Subcutaneous abdominal adipose tissue (tissue), 5 donors: ENCODE data around the gene LINGO3.

Experiments
- H3K27ac ChIP-seq: one replicate; pipeline ENCODE4 v1.7.0; 2013; ENCODE audit warnings: low read depth, mild to moderate bottlenecking, inconsistent platforms, low read length, moderate library complexity
- H3K27me3 ChIP-seq, 5 donors: one replicate each; pipeline ENCODE4 v1.7.0; 2013; ENCODE audit warnings: low read length in 5 of 5, inconsistent platforms in 1 of 5; ENCODE audit not compliant: control insufficient read depth in 5 of 5, insufficient read depth in 4 of 5
- H3K36me3 ChIP-seq, 5 donors: one replicate each; pipeline ENCODE4 v1.7.0; 2013; ENCODE audit warnings: low read length in 5 of 5; ENCODE audit not compliant: control insufficient read depth in 5 of 5, insufficient read depth in 5 of 5
- H3K4me1 ChIP-seq, 5 donors: one replicate each; pipeline ENCODE4 v1.7.0; 2013; ENCODE audit warnings: low read length in 5 of 5, mild to moderate bottlenecking in 3 of 5, moderate library complexity in 1 of 5; ENCODE audit not compliant: control insufficient read depth in 5 of 5, insufficient read depth in 5 of 5
- H3K4me3 ChIP-seq, 5 donors: one replicate each; pipeline ENCODE4 v1.7.0; 2013; ENCODE audit warnings: low read length in 5 of 5, low read depth in 1 of 5
- H3K9ac ChIP-seq, 5 donors: one replicate each; pipeline ENCODE4 v1.7.0; 2013; ENCODE audit warnings: low read length in 5 of 5, mild to moderate bottlenecking in 4 of 5, moderate library complexity in 3 of 5
- H3K9me3 ChIP-seq, 5 donors: one replicate each; pipeline ENCODE4 v1.7.0; 2013; ENCODE audit warnings: low read length in 5 of 5; ENCODE audit not compliant: control insufficient read depth in 5 of 5
- donor health status: healthy.
- donor health status: healthy.
- donor health status: healthy.
- donor health status: healthy.
- donor health status: healthy.

LINGO3 gene

GRCh38 chr19:2309734-2310362 lies 1.9 kb upstream of the LINGO3 start:
- Histone ChIP-seq H3K4me3 (no peak overlapping the region), H3K4me1 (peaks cover 0 to 8% (median 4%) of the 10 kb centered on the region in 5 donors), H3K9ac (no peak overlapping the region), H3K27ac (no peak overlapping the region), H3K9me3 (peaks cover 0 to 3% (median 0%) of the 10 kb centered on the region in 5 donors), H3K36me3 (no peaks in the 10 kb centered on the region), H3K27me3 (peaks cover 30 to 50% (median 45%) of the 10 kb centered on the region in 5 donors)

- peaks cover 34 to 57% (median 50%) of the 10 kb centered on the region in 5 donors for H3K27me3 ChIP-seq
These were observed 389 bp downstream of the LINGO3 start for GRCh38 chr19:2307518-2308012.

GRCh38 chr19:2306971-2307370 lies 983 bp downstream of the LINGO3 start:
- Histone ChIP-seq H3K27ac (no peak overlapping the region), H3K36me3 (no peaks in the 10 kb centered on the region), H3K9ac (no peak overlapping the region), H3K9me3 (no peaks in the 10 kb centered on the region), H3K4me1 (peaks cover 0 to 20% (median 11%) of the 10 kb centered on the region in 5 donors), H3K27me3 (peaks cover 33 to 57% (median 51%) of the 10 kb centered on the region in 5 donors), H3K4me3 (no peak overlapping the region)

More at GRCh38 chr19:2307518-2308012, 389 bp downstream of the LINGO3 start:
- H3K9ac ChIP-seq = no peak overlapping the region
- no peaks in the 10 kb centered on the region for H3K9me3 ChIP-seq
- peaks cover 0 to 14% (median 6%) of the 10 kb centered on the region in 5 donors for H3K4me1 ChIP-seq
- H3K36me3 ChIP-seq = no peaks in the 10 kb centered on the region
- no peak overlapping the region for H3K27ac ChIP-seq
- no peak overlapping the region for H3K4me3 ChIP-seq

- peaks cover 33 to 59% (median 52%) of the 10 kb centered on the region in 5 donors for H3K27me3 ChIP-seq
- H3K27ac ChIP-seq = no peak overlapping the region
- no peak overlapping the region for H3K9ac ChIP-seq
- no peaks in the 10 kb centered on the region for H3K36me3 ChIP-seq
- no peak overlapping the region for H3K4me3 ChIP-seq
- H3K9me3 ChIP-seq = no peaks in the 10 kb centered on the region
- peaks cover 0 to 20% (median 11%) of the 10 kb centered on the region in 5 donors for H3K4me1 ChIP-seq
These were observed 1.6 kb downstream of the LINGO3 start for GRCh38 chr19:2306281-2306806.

GRCh38 chr19:2305452-2306280 lies 2.3 kb downstream of the LINGO3 start:
- no peak overlapping the region for H3K27ac ChIP-seq
- H3K4me3 ChIP-seq = no peak overlapping the region
- peaks cover 0 to 20% (median 11%) of the 10 kb centered on the region in 5 donors for H3K4me1 ChIP-seq
- no peak overlapping the region for H3K9ac ChIP-seq
- no peaks in the 10 kb centered on the region for H3K9me3 ChIP-seq
- H3K27me3 ChIP-seq = peaks cover 33 to 65% (median 56%) of the 10 kb centered on the region in 5 donors
- H3K36me3 ChIP-seq = no peaks in the 10 kb centered on the region

GRCh38 chr19:2303211-2303798 lies 4.6 kb downstream of the LINGO3 start:
- H3K36me3 ChIP-seq = no peaks in the 10 kb centered on the region
- no peak overlapping the region for H3K9ac ChIP-seq
- H3K9me3 ChIP-seq = no peaks in the 10 kb centered on the region
- H3K27ac ChIP-seq = no peak overlapping the region
- H3K4me3 ChIP-seq = no peak overlapping the region
- peaks cover 0 to 18% (median 9%) of the 10 kb centered on the region in 5 donors for H3K4me1 ChIP-seq
- H3K27me3 ChIP-seq = peaks cover 22 to 53% (median 44%) of the 10 kb centered on the region in 5 donors

- H3K4me3 ChIP-seq = peak overlapping the region in 4 of 5 donors; percentile 11 to 49 (median 40)
- H3K27me3 ChIP-seq = peaks cover 21 to 49% (median 41%) of the 10 kb centered on the region in 5 donors
- H3K9ac ChIP-seq = peak overlapping the region in 1 of 5 donors; percentile 35
- H3K9me3 ChIP-seq = no peaks in the 10 kb centered on the region
- H3K36me3 ChIP-seq = no peaks in the 10 kb centered on the region
- H3K4me1 ChIP-seq = peaks cover 0 to 13% (median 7%) of the 10 kb centered on the region in 5 donors
- no peak overlapping the region for H3K27ac ChIP-seq
These were observed 5.4 kb downstream of the LINGO3 start for GRCh38 chr19:2302319-2303210.

- no peak overlapping the region for H3K27ac ChIP-seq
- no peaks in the 10 kb centered on the region for H3K9me3 ChIP-seq
- H3K27me3 ChIP-seq = peaks cover 9 to 40% (median 32%) of the 10 kb centered on the region in 5 donors
- H3K4me1 ChIP-seq = peaks cover 0 to 12% (median 7%) of the 10 kb centered on the region in 5 donors
- no peaks in the 10 kb centered on the region for H3K36me3 ChIP-seq
- H3K9ac ChIP-seq = no peak overlapping the region
- H3K4me3 ChIP-seq = no peak overlapping the region
These were observed 7.4 kb downstream of the LINGO3 start for GRCh38 chr19:2300533-2300932.

- Histone ChIP-seq H3K9me3 (no peaks in the 10 kb centered on the region), H3K36me3 (no peaks in the 10 kb centered on the region), H3K27ac (no peak overlapping the region), H3K27me3 (peaks cover 7 to 36% (median 31%) of the 10 kb centered on the region in 5 donors), H3K9ac (no peak overlapping the region), H3K4me3 (no peak overlapping the region), H3K4me1 (peaks cover 0 to 15% (median 13%) of the 10 kb centered on the region in 5 donors)
These were observed 11.8 kb downstream of the LINGO3 start for GRCh38 chr19:2296141-2296540.
